Measurements from ENCODE around the gene NCEH1.
"Not testable (repeated sequence)": the region's sequence is repeated elsewhere in the genome, so short reads cannot be mapped to it uniquely, and the experiment has no call there.

The NCEH1 gene

DNA sequence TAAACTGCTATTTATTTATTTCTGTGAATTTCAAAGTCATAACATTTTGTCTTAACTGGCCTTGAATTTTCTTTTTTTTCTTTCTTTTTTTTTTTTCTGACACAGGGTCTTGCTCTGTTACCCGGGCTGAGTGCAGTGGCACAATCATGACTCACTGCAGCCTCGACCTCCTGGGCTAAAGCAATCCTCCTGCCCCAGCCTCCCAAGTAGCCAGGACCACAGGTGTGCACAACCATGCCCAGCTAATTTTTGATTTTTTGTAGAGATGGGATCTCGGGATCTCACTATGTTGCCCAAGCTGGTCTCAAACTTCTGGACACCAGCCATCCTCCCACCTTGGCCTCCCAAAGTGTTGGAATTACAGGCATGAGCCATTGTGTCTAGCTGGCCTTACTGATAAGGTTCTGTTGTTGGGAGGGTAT, 110.2 kb downstream of the NCEH1 start:
- Histone ChIP-seq H3K27me3 (ENCODE audit: control insufficient read depth, insufficient read depth, low read length) (no peaks in the 10 kb centered on the region), H3K4me3 (ENCODE audit: low read length) (no peak overlapping the region), H3K9ac (ENCODE audit: low read length) (no peak overlapping the region), H3K36me3 (ENCODE audit: control insufficient read depth, low read depth, low read length) (no peaks in the 10 kb centered on the region), H3K4me1 (ENCODE audit: control insufficient read depth, low read depth, low read length) (no peaks in the 10 kb centered on the region), H3K9me3 (ENCODE audit: control insufficient read depth, low read depth, low read length) (no peaks in the 10 kb centered on the region), H3K27ac (ENCODE audit: low read length) (no peak overlapping the region)

DNA sequence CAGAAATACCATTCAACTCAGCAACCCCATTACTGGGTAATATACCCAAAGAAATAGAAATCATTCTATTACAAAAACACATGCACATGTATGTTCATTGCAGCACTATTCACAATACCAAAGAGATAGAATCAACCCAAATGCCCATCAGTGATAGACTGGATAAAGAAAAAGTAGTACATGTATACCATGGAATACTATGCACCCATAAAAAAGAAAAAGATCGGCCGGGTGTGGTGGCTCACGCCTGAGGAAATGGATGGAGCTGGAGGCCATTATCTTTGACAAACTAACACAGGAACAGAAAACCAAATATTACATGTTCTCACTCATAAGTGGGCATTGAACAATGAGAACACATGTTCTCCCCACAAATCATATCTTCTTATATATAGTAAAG, 112.0 kb downstream of the NCEH1 start:
- H3K4me3 ChIP-seq (ENCODE audit: low read length), result no peak overlapping the region
- no peak overlapping the region for H3K9ac ChIP-seq (ENCODE audit: low read length)

DNA sequence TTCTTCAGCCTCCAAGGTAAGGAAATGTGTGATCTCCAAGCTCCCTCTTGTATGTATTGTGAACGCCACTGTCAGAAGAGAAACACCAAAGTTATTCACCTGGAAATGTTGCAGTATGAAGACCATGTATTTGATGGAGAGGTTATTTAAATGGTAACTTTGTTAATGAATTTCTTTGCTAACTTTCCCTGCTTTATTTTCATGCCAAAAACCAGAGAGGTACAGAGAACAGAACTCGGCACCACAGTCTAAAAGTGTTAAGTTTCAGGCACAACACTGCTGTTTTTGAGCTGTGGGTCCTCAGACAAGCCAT, 114.5 kb downstream of the NCEH1 start:
- Histone ChIP-seq H3K9ac (ENCODE audit: low read length) (no peak overlapping the region), H3K4me3 (ENCODE audit: low read length) (no peak overlapping the region), H3K27me3 (ENCODE audit: control insufficient read depth, insufficient read depth, low read length) (no peaks in the 10 kb centered on the region), H3K27ac (ENCODE audit: low read length) (no peak overlapping the region), H3K36me3 (ENCODE audit: control insufficient read depth, low read depth, low read length) (no peaks in the 10 kb centered on the region), H3K4me1 (ENCODE audit: control insufficient read depth, low read depth, low read length) (no peaks in the 10 kb centered on the region), H3K9me3 (ENCODE audit: control insufficient read depth, low read depth, low read length) (no peaks in the 10 kb centered on the region)

More for the DNA sequence above, 112.0 kb downstream of the NCEH1 start:
- Histone ChIP-seq H3K27ac (ENCODE audit: low read length) (no peak overlapping the region), H3K9me3 (ENCODE audit: control insufficient read depth, low read depth, low read length) (no peaks in the 10 kb centered on the region), H3K4me1 (ENCODE audit: control insufficient read depth, low read depth, low read length) (no peaks in the 10 kb centered on the region), H3K27me3 (ENCODE audit: control insufficient read depth, insufficient read depth, low read length) (no peaks in the 10 kb centered on the region), H3K36me3 (ENCODE audit: control insufficient read depth, low read depth, low read length) (no peaks in the 10 kb centered on the region)

DNA sequence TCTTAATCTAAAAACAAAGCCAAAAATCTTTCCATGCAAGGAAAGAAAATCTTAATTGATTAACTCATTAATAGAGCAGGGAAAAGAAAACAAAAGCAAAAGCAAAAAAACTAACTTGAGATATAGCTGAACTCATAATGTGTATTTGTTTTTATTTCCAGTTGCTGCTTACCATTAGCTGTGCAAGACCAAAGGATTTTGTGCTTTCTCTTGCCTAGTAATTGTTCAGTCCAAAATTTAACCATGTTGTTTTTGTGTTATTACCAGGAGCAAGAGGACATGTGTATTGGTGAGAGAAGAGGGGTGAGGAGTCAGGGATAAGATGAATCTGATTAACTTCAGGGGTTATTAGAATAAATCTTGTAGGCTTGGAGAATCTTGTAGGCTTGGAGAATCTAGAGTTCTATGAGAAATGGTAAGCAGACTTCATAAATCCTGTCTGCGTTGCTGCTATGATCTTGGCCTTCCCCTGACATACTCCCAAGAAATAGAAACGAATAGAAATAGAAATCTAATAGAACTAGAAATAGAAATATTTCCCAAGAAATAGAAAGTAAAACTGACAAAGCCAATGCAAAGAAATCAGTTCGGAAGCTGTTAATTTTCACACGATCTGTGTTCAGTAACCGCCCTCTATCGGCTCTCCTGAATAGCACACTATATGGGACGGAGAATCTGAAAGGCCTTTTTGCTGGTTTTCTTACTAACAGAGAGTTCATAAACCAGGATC, 115.0 kb downstream of the NCEH1 start:
- no peaks in the 10 kb centered on the region for H3K4me1 ChIP-seq (ENCODE audit: control insufficient read depth, low read depth, low read length)

DNA sequence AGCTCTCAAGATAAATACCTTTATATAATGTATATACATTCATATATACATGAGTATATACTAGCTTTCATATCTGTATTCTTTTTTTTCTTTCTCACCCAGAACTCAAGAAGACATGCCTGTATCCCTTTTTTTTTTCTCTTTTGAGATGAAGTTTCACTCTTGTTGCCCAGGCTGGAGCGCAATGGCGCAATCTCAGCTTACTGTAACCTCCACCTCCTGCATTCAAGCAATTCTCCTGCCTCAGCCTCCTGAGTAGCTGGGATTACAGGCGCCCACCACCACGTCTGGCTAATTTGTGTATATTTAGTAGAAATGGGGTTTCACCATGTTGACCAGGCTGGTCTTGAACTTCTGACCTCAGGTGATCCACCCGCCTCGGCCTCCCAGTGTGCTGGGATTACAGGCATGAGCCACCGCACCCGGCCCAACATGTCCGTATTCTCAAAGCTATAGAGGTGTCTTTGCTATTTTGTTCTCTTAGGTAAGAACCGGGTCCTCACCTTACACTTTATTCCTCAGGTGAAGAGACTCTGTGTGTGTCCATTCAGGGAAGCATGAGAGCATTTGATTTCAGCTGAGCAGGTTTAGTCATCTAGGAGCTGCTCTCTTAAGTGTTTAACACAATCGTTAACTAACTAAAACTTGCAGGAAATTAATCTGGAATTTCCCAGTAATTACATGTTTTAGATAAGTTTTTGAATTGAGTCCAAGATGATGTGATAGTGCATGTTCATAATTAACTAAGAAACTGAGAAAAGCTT, 115.8 kb downstream of the NCEH1 start:
- not testable (repeated sequence) for H3K9ac ChIP-seq (ENCODE audit: low read length); H3K27ac ChIP-seq (ENCODE audit: low read length); H3K4me3 ChIP-seq (ENCODE audit: low read length); H3K9me3 ChIP-seq (ENCODE audit: control insufficient read depth, low read depth, low read length); H3K36me3 ChIP-seq (ENCODE audit: control insufficient read depth, low read depth, low read length); H3K4me1 ChIP-seq (ENCODE audit: control insufficient read depth, low read depth, low read length); H3K27me3 ChIP-seq (ENCODE audit: control insufficient read depth, insufficient read depth, low read length)

More for the DNA sequence above, 115.0 kb downstream of the NCEH1 start:
- Histone ChIP-seq H3K9ac (ENCODE audit: low read length) (no peak overlapping the region), H3K27ac (ENCODE audit: low read length) (no peak overlapping the region), H3K4me3 (ENCODE audit: low read length) (no peak overlapping the region), H3K9me3 (ENCODE audit: control insufficient read depth, low read depth, low read length) (no peaks in the 10 kb centered on the region), H3K36me3 (ENCODE audit: control insufficient read depth, low read depth, low read length) (no peaks in the 10 kb centered on the region), H3K27me3 (ENCODE audit: control insufficient read depth, insufficient read depth, low read length) (no peaks in the 10 kb centered on the region)

DNA sequence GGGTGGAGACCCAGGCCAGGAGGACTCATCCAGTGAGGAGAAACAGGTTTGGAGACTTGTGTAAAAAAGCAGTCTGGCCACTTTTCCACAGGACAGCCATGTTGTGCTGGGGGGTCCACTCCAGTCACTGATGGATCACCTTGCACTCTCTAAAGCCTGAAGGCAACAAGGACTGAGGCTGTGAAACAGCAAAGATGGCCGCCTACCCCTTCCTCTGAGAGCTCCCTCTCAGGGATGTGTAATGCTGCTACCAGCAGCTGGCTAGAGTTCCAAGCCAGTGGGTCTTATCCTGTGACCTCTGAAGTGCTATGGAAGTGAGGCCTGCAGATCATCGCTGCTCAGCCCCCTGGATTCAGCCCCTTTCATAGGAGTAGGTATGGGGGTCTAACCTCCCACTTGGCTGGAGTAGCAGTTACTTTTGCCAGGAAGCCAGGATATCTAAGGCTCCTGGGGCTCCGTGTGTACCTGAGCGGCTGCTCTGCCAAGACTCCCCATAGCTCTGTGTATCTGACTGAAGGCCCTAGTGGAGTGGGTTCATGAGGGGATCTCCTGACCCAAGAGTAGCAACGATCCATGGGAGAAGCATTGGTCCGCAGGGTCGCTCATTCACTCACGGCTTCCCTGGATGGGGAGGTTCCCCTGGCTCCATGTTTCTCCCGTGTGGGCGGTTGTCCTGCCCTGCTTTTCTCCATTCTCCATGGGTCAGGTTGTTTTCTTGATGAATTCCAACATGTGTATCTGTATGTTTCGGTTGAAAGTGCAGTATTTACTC, 117.8 kb downstream of the NCEH1 start:
- Histone ChIP-seq H3K27ac (ENCODE audit: low read length) (no peak overlapping the region), H3K36me3 (ENCODE audit: control insufficient read depth, low read depth, low read length) (no peaks in the 10 kb centered on the region), H3K4me3 (ENCODE audit: low read length) (no peak overlapping the region), H3K9me3 (ENCODE audit: control insufficient read depth, low read depth, low read length) (no peaks in the 10 kb centered on the region), H3K27me3 (ENCODE audit: control insufficient read depth, insufficient read depth, low read length) (no peaks in the 10 kb centered on the region), H3K4me1 (ENCODE audit: control insufficient read depth, low read depth, low read length) (no peaks in the 10 kb centered on the region), H3K9ac (ENCODE audit: low read length) (no peak overlapping the region)

DNA sequence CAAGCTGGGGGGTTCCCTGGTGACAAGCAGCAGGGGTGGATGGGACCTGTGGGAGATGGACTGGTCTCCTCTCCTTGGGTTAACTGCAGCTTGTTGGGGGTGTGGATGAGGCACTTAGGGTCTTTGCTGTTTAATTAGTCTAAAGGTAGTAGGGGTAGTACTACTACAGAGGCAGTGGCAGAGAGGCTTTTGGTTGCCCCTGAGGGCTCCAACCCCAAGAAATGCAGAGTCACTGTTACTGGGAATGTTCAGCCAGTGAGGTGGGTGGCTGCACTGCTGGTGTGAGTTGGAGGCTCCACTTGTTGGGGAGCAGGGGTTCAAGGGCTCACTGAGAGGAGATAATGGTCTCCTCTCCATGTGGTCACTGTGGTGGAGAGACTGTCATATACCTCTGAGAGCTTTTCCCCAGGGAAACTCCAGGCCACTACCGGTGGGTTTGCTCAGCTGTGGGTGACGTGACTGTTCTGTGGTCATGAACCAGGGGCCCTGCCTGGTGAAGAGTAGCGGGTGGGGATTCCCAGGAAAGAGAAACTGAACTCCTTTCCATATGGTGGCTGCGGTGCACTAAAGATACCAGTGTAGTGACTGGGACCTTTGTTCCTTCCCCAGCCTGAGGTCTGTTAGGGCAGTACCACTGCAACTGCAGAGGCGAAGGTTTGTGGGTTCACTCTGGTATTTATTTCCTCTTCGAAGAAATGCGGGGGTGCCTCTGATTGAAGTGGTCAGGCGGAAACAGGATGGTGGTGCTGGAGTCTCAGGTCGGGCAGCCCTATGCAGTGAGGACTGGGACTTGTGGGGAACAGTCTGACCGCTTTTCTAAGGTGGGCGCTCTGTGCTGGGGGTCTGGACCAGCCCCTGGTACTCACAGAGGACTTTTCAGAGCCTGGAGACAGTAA, 118.7 kb downstream of the NCEH1 start:
- Histone ChIP-seq H3K4me3 (ENCODE audit: low read length) (no peak overlapping the region), H3K9me3 (ENCODE audit: control insufficient read depth, low read depth, low read length) (no peaks in the 10 kb centered on the region), H3K27me3 (ENCODE audit: control insufficient read depth, insufficient read depth, low read length) (no peaks in the 10 kb centered on the region), H3K9ac (ENCODE audit: low read length) (no peak overlapping the region), H3K36me3 (ENCODE audit: control insufficient read depth, low read depth, low read length) (no peaks in the 10 kb centered on the region), H3K27ac (ENCODE audit: low read length) (no peak overlapping the region), H3K4me1 (ENCODE audit: control insufficient read depth, low read depth, low read length) (no peaks in the 10 kb centered on the region)

DNA sequence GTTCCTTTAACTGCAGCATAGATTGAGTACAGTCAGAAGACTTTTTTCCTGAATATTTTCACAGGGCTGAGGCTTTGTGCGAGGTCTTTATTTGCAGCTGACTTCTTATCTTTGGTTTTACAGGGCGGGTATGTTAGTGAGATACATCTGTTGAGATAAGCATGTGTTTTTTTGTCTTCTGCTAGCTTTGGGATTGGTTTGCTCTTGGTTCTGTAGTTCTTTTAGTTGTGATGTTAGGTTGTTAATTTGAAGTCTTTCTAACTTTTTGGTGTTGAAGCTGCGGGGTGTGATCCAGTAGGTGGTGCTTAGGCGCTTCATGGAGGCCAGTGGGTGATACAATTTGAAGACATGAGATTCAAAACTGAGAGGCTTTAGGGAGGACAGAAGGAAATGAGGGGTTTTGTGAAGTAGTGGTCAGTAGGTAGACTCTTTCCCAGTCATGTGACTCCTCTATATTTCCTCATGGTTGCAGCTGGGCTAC, 119.7 kb downstream of the NCEH1 start:
- H3K9ac ChIP-seq (ENCODE audit: low read length), result no peak overlapping the region
- no peaks in the 10 kb centered on the region for H3K36me3 ChIP-seq (ENCODE audit: control insufficient read depth, low read depth, low read length)
- H3K4me1 ChIP-seq (ENCODE audit: control insufficient read depth, low read depth, low read length), result no peaks in the 10 kb centered on the region
- no peaks in the 10 kb centered on the region for H3K9me3 ChIP-seq (ENCODE audit: control insufficient read depth, low read depth, low read length)
- no peaks in the 10 kb centered on the region for H3K27me3 ChIP-seq (ENCODE audit: control insufficient read depth, insufficient read depth, low read length)
- H3K4me3 ChIP-seq (ENCODE audit: low read length), result no peak overlapping the region
- H3K27ac ChIP-seq (ENCODE audit: low read length), result no peak overlapping the region

DNA sequence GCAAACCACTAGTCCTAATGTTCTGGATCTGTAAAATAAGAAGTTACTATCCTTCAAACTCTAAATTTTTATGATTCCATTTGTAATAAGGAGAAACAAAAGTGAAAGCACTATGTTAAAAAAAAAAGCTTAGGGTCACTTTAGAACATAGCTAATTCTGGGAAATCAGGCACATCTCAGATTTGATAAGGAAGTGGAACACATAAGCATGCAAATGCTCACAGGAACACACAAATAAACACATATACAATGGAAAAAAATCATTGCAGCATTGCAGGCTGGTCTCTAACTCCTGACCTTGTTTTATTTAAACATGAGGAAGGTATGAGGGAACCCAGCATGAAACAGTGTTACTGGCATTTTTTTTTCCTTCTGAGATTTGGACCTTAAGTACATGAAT, 124.4 kb downstream of the NCEH1 start:
- no peaks in the 10 kb centered on the region for H3K9me3 ChIP-seq (ENCODE audit: control insufficient read depth, low read depth, low read length)
- no peaks in the 10 kb centered on the region for H3K36me3 ChIP-seq (ENCODE audit: control insufficient read depth, low read depth, low read length)
- no peak overlapping the region for H3K27ac ChIP-seq (ENCODE audit: low read length)
- H3K4me1 ChIP-seq (ENCODE audit: control insufficient read depth, low read depth, low read length), result no peaks in the 10 kb centered on the region
- no peak overlapping the region for H3K4me3 ChIP-seq (ENCODE audit: low read length)
- no peaks in the 10 kb centered on the region for H3K27me3 ChIP-seq (ENCODE audit: control insufficient read depth, insufficient read depth, low read length)
- no peak overlapping the region for H3K9ac ChIP-seq (ENCODE audit: low read length)

DNA sequence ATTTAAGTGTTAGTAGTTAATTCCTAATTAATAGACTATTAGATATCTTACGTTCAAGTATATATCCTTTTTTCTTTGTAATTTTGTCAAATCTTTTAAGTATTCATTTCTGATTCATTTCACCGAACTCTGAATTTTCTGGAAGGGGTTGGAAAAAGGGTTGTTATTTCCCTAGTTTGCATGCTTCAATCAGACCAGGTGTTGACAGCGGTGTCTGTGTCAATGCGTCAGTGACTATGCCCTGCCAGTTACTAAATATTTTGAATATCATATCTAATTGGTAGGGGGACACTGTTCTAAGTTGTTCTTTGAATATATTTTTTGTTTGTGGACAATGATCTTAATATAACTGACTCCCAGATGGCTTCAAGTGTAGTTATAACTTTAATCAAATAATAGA, 124.9 kb downstream of the NCEH1 start:
- H3K4me1 ChIP-seq (ENCODE audit: control insufficient read depth, low read depth, low read length), result no peaks in the 10 kb centered on the region
- no peak overlapping the region for H3K27ac ChIP-seq (ENCODE audit: low read length)
- no peaks in the 10 kb centered on the region for H3K27me3 ChIP-seq (ENCODE audit: control insufficient read depth, insufficient read depth, low read length)
- no peaks in the 10 kb centered on the region for H3K9me3 ChIP-seq (ENCODE audit: control insufficient read depth, low read depth, low read length)
- H3K4me3 ChIP-seq (ENCODE audit: low read length), result no peak overlapping the region
- no peaks in the 10 kb centered on the region for H3K36me3 ChIP-seq (ENCODE audit: control insufficient read depth, low read depth, low read length)
- H3K9ac ChIP-seq (ENCODE audit: low read length), result no peak overlapping the region

DNA sequence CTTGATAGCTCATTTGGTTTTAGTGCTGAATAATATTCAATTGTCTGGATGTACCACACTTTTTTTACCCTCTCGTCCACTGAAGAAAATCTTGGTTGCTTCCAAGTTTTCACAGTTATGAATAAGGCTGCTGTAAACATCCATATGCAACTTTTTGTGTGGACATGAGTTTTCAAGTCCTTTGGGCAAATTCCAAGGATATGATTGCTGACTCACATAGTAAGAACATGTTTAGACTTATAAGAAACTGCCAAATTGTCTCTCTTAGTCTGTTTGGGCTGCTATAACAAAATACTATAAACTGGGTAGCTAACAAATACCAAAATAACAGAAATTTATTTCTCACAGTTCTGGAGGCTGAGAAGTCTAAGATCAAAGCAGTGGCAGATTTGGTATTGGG, 128.2 kb downstream of the NCEH1 start:
- Histone ChIP-seq H3K9me3 (ENCODE audit: control insufficient read depth, low read depth, low read length) (no peaks in the 10 kb centered on the region), H3K9ac (ENCODE audit: low read length) (no peak overlapping the region), H3K4me3 (ENCODE audit: low read length) (no peak overlapping the region), H3K4me1 (ENCODE audit: control insufficient read depth, low read depth, low read length) (no peaks in the 10 kb centered on the region), H3K27ac (ENCODE audit: low read length) (no peak overlapping the region), H3K27me3 (ENCODE audit: control insufficient read depth, insufficient read depth, low read length) (no peaks in the 10 kb centered on the region), H3K36me3 (ENCODE audit: control insufficient read depth, low read depth, low read length) (no peaks in the 10 kb centered on the region)
